SIG-M5 (cell line): Measurements from ENCODE around the gene TRPC4.
"Not testable (repeated sequence)": the region's sequence is repeated elsewhere in the genome, so short reads cannot be mapped to it uniquely, and the experiment has no call there.

Experiments
- DNase-seq: peaks from one replicate; lab custom pipeline; 2025; lab: John Stamatoyannopoulos, UW

TRPC4 gene

GRCh38 chr13:37816276-37816675 lies 53.3 kb downstream of the TRPC4 start:
- no peak for DNase-seq

DNA sequence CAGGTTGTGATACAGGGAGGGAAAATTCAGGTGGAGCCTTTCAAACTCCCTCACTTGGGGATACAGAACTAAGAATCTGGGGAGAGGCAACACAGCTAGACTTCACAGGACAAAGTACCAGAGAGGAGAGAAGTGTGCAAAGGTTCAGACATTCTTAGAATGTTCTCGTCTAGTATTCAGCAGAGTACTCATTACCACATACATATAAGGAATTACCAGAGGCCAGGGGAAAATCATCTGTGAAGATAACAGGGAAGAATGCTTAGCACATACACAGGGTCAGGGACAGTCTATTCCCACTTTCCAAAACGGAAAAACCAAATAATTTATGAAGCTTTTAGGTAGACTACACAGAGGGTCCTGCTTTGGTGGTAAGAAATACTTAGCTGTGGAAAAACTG lies 58.1 kb downstream of the TRPC4 start:
- no peak for DNase-seq

GRCh38 chr13:37806666-37807065 lies 62.9 kb downstream of the TRPC4 start:
- no peak for DNase-seq

DNA sequence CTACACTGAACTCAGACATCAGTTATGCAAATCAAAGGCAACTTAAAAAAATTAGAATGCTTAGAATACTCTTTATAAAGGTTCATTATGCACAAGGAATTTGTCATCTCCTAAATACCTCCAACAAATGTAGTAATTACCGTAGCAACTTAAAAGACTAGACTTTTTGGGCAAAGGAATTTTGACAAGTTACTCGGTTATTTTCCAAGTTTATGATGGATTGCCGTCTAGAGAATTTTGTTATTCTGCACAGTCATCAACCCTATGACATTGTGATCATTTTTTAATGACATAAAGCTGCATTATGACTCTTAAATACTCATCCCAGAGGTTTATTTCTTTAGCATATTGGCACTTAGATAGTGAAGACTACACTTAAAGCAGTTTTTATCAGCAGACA lies 71.9 kb downstream of the TRPC4 start:
- no peak for DNase-seq

- DNase-seq, result not testable (repeated sequence)
Measured at GRCh38 chr13:37796795-37797194, 72.8 kb downstream of the TRPC4 start.

DNA sequence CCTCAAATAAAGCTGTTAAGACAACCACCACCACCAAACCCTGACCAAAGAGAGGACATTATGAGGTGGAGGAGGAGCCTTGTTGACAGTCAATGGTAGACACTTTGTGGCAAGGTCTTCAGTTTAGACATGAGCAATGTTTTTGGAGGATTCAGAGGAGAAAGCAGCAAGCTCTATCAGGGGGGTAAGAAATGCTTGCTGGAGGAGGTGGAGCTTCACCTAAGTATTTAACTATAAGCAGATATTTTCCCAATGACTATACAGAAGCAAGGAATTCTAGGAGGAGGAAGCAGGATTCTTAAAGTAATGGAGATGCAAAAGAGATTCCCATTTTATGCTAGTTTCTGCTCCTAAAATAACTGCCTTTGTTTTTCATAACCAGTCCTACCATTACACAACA lies 74.2 kb downstream of the TRPC4 start:
- no peak for DNase-seq

GRCh38 chr13:37791699-37792098 lies 77.9 kb downstream of the TRPC4 start:
- DNase-seq, result no peak

DNA sequence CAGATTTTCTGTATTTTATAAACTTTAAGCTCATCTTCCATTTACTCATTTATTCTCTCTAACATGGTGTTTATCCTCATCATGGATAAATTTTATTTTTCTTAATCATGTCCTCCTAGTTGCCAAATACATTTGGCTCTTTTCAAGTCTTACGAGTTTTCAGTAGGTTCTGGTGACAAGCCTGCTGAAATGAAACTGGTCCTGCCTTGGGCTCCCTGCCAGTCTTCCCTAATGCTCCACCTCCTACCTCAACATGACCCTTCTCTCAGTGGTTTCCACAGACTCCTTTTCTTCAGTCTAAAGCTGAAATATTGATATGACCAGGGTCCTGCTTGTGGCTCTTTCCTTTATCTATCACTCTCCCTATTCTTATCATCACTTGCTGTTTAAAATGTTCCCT lies 81.2 kb downstream of the TRPC4 start:
- DNase-seq, result no peak

DNA sequence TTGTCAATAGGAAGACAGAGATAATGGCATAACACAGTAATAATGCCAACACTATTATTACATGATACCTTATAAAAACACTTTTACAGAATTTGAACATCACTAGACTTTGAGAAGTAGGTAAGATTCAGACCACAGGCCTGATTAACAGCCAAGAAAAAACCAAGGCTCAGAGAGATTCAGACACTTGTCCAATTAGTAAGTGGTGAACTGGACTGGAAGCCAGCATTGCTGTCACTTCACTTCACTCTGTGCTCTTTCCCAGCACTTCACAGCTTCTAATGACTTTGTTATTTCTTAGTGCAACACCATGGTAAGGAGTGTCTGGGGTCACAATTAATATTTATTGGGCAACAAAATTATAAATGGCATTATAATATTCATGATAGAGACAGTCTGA lies 91.9 kb downstream of the TRPC4 start:
- no peak for DNase-seq

GRCh38 chr13:37775871-37776270 lies 93.7 kb downstream of the TRPC4 start:
- DNase-seq, result no peak

GRCh38 chr13:37772644-37773043 lies 96.9 kb downstream of the TRPC4 start:
- DNase-seq, result no peak

DNA sequence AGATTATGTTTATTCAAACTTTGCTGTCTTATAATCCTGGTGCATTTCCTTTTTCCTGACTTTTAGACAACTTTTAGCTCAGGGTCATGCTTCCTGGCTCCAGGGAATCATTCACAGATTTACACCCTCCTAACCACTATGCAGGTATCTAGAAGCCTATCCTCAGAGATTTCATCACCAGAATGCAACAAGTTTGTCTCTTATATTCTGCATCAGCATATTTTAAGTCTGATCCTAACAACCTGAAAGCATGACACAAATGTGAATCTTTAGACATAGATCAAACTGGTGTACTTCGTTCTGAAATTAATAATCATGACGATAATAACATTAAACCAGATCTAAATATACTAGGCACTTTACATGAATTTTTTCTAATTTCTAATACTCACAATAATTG lies 100.0 kb downstream of the TRPC4 start:
- no peak for DNase-seq

GRCh38 chr13:37769078-37769477 lies 100.5 kb downstream of the TRPC4 start:
- no peak for DNase-seq

- no peak for DNase-seq
Measured at GRCh38 chr13:37766502-37766901, 103.1 kb downstream of the TRPC4 start.

GRCh38 chr13:37755349-37755748 lies 114.2 kb downstream of the TRPC4 start:
- DNase-seq, result no peak

DNA sequence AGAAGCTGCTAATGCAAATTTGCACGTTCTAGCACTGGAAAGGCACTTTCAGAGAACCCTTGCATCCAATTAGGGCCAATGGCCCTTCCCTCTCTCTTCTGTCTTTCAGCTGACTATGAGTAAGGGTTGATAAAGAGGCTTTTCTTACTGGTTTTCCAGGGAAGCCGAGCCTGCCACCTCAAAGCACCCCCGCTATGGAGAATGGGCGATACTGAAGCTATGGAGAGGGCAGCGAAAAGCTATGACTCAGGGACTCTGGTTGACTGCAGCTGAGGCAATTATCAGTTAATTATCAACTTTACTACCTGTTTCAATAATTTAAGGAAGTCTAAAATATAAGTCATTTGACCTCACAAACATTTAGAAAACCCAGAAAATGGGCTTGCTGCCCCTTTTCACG lies 115.8 kb downstream of the TRPC4 start:
- no peak for DNase-seq

DNA sequence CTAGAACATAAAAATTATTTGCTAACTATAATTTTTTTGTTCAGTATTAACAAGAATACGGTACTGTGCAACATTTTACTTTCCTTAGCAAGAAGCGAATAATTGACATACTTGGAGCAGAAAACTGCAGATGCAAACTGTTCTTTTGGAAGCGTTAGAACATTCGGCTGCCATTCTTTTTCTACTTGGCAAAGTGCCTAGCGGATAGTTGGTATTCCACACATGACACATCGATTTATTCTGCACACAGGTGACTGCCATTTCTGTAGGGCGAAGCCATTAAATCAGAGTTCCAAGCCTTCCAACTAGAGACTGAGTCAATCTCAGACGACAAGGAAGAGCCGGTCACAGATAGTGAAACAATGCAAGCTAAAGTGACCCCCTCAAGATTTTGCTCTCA lies 117.4 kb downstream of the TRPC4 start:
- DNase-seq, result no peak

DNA sequence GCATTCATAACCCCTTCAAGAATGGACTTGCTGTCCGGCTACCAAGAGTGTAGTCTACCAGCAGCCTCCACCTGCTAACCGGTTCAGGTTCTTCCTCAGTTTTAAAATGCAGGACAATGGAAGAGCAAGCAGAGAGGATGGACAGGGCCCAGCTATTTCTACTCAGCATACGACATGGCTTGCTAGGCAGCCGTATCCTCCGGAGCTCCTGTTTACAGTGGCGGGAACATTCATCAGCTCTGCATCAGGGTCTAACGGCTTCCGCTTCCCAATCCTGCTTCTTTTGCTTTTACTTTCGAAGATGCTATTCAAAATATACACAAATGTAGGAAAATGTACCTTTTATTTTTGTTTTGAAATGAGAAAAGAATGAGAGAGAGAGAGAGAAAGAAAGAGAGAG lies 118.5 kb downstream of the TRPC4 start:
- no peak for DNase-seq

DNA sequence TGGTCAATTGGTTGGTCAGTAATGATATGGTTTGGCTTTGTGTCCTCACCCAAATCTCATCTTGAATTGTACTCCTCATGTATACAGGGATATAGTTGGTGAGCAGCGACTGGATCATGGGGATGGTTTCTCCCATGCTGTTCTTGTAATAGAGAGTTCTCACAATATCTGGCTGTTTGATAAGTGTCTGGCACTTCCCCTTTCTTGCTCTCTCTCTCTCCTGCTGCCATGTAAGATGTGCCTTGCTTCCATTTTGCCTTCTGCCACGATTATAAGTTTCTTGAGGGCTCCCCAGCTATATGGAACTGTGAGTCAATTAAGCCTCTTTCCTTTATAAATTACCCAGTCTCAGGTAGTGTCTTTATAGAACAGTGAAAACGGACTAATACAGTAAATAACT lies 120.7 kb downstream of the TRPC4 start:
- DNase-seq, result no peak

DNA sequence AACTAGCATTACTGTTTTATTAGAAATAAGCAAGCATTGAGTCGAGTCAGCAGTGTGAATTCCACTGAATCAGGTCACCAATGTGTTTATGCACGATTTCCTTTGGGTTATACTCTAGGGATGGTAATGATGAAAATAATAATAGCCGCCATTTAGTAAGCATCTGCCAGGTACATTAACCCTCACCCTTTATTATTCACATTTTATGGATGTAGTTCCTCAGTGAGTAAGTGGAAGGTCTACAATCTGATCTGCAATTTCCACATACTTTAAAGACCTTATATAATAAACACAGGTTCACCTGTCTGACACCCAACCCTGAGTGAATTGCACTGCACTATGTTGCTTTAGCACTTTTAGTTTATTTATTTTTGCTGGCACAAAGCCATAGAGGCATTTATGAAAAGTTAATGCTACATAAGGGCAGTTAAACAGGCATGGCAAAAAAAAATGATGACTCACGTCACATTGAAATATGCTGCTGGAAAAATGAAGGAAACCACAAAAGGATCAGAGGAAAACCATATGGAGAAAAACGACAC lies 122.4 kb downstream of the TRPC4 start:
- no peak for DNase-seq

- no peak for DNase-seq
Measured at GRCh38 chr13:37741536-37741935, 128.0 kb downstream of the TRPC4 start.

DNA sequence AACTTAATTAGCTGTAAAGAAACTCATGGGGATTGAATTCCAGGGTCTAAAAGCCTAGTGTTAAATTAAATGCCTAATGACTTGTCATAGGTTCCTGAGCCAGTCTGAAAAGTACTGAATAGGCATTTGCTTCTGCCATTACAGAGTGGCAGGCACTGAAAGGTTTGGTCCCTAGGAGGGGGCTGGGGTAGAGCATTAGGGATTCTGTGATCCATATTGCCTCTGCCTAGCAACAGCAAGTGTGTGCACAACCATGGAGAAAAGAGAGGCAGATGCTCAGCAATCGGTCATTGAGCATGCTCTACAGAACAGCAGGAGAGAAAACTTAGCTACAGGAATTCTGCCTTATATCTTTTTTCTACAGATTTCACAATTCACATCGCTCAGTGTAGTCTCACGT lies 133.5 kb downstream of the TRPC4 start:
- no peak for DNase-seq

DNA sequence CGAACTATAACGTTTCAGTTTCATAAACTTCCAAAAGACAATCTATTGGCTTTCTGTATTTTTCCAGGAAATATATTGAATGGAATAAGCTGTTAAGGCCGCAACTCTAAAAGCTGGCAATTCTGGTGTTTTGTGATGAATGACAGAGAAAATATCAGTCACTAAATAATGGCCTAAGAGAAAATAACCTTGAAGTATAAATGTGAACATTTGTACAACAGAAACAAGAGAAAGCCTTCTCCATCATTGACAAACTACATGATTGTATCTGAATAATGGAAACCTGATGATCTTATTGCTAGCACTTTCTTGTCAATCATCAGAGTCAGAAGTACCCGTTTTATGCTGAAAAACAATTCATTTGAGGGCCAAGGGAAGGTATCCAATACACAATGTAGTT lies 134.3 kb downstream of the TRPC4 start:
- no peak for DNase-seq

- DNase-seq, result no peak
Measured at GRCh38 chr13:37729876-37730275, 139.7 kb downstream of the TRPC4 start.
